Body of pancreas (tissue), 4 donors: Measurements from ENCODE around the gene ITM2C. TPM values are rescaled to one million over a fixed set of nuclear protein-coding genes. Genes with fewer than 3 reads are reported as not detected.

ENCODE experiments used
- ATAC-seq: fragments of 150-250 bp; one replicate; pipeline ENCODE4 v1.9.1; 2016
- DNase-seq, 4 donors: peaks; one replicate each; pipeline ENCODE4 v3.0.0-alpha.2; 2019
- H3K27ac ChIP-seq, 4 donors: fragments of 200-600 bp; sonication (generic); 1 replicate in 3 of 4; 2 replicates in 1 of 4; pipeline versions ENCODE4 v1.5.1 to v1.6.1; 2016 to 2019; ENCODE audit warnings: mild to moderate bottlenecking in 1 of 4, mixed read lengths in 1 of 4, moderate library complexity in 1 of 4
- H3K27me3 ChIP-seq, 2 donors: fragments of 200-600 bp; sonication (generic); one replicate each; pipeline ENCODE4 v1.6.0; 2016; ENCODE audit warnings: mild to moderate bottlenecking in 1 of 2
- H3K36me3 ChIP-seq, 2 donors: fragments of 200-600 bp; sonication (generic); replicated peaks in 1 of 2; 2 replicates each; pipeline ENCODE4 v1.5.1; 2016; ENCODE audit warnings: low read depth in 2 of 2; ENCODE audit not compliant: insufficient read depth in 1 of 2
- H3K4me1 ChIP-seq: fragments of 200-600 bp; sonication (generic); one replicate; pipeline ENCODE4 v1.6.0; 2016
- H3K4me3 ChIP-seq, 2 donors: fragments of 200-600 bp; sonication (generic); 1 replicate in 1 of 2; 2 replicates in 1 of 2; pipeline ENCODE4 v1.5.1; 2016 to 2019
- H3K9me3 ChIP-seq, 3 donors: fragments of 200-600 bp; sonication (generic); 1 replicate in 2 of 3; 2 replicates in 1 of 3; pipeline ENCODE4 v1.5.1; 2016
- POLR2A ChIP-seq, 3 donors: fragments of 450-650 bp; IDR thresholded peaks; one replicate each; pipeline ENCODE4 v1.6.1; 2016; ENCODE audit warnings: antibody characterized with exemption in 3 of 3, mild to moderate bottlenecking in 2 of 3
- WGBS, 2 donors: methylation state at CpG; one replicate each; pipeline ENCODE4 v1.1.5; 2017; 5-methylcytosine and 5-hydroxymethylcytosine counted together
- intact Hi-C: fragments of 100-400 bp; cut with DNase I; formaldehyde crosslinking; loops from one replicate; pipeline ENCODE4 v1.15.1; 2023
- total RNA-seq, 2 donors: library from RNA; depleted of rRNA; stranded (reverse); fragments of >200 nt; gene quantifications; one replicate each; pipeline ENCODE4 v1.1.0, GENCODE V29; 2016
- TF ChIP-seq, protein P1 (sequence below), 7 experiments: fragments of 450-650 bp in 4 of 7; fragments of 200-600 bp in 3 of 7; sonication (generic) in 3 of 7; IDR thresholded peaks; one replicate each; pipeline ENCODE4 v1.5.1; 2016 to 2019; ENCODE audit warnings: antibody characterized with exemption in 7 of 7

The ITM2C gene
- total RNA-seq, 2 donors from 2014 or later = 32.9 to 43.8 TPM

DNA sequence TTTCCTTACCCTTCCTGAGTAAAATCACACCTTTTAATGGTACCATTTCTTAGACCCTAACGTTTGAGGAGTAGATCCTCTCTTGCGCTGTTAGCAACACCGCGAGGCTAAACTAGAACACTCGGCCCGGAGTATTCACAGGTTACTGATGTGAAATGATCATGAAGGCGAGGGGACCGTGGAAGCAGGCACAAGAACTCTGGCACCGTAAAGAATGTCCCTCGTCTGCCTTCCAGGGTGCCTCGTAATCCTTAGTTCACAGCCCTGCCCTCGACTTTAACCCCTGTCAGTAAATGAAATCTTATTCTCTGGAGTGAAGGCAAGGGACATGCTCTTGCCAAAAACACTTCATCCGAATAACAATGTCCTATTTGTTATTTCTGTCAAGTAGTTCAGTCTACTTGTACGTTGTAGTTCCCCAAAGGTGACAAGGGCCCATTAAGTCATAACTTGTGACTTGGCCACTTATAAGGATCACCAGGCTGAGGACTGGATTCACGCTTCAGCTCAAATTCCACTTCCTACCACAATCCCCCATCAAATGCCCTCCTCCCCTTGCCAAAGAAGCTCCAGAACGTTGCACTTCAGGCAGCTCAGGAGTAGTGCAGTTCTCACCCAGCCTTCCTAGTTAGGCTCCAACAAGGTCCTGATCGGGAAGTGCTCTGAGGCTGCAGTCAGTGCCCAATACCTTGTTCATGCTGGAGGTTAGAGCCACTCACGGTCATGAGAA lies 43.3 kb upstream of the ITM2C start:
- no peaks in the 10 kb centered on the region for H3K27me3 ChIP-seq
- no peaks in the 10 kb centered on the region for H3K9me3 ChIP-seq
- H3K27ac ChIP-seq = no peak overlapping the region
- WGBS, 2 donors = 80 to 81% methylated on average over 16 to 18 of the region's 18 CpGs
- H3K36me3 ChIP-seq = peaks cover 0 to 10% of the 10 kb centered on the region in 2 donors
- intact Hi-C loops = no loop called here
- ATAC-seq (no peak), DNase-seq (no peak)
- no peak overlapping the region for H3K4me3 ChIP-seq
- no peak for TF ChIP-seq POLR2A (IDR thresholded peaks at IDR 0.05)
- TF ChIP-seq, protein P1, sequence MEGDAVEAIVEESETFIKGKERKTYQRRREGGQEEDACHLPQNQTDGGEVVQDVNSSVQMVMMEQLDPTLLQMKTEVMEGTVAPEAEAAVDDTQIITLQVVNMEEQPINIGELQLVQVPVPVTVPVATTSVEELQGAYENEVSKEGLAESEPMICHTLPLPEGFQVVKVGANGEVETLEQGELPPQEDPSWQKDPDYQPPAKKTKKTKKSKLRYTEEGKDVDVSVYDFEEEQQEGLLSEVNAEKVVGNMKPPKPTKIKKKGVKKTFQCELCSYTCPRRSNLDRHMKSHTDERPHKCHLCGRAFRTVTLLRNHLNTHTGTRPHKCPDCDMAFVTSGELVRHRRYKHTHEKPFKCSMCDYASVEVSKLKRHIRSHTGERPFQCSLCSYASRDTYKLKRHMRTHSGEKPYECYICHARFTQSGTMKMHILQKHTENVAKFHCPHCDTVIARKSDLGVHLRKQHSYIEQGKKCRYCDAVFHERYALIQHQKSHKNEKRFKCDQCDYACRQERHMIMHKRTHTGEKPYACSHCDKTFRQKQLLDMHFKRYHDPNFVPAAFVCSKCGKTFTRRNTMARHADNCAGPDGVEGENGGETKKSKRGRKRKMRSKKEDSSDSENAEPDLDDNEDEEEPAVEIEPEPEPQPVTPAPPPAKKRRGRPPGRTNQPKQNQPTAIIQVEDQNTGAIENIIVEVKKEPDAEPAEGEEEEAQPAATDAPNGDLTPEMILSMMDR (IDR thresholded peaks at IDR 0.05) = no peak
- peaks cover 15% of the 10 kb centered on the region for H3K4me1 ChIP-seq

DNA sequence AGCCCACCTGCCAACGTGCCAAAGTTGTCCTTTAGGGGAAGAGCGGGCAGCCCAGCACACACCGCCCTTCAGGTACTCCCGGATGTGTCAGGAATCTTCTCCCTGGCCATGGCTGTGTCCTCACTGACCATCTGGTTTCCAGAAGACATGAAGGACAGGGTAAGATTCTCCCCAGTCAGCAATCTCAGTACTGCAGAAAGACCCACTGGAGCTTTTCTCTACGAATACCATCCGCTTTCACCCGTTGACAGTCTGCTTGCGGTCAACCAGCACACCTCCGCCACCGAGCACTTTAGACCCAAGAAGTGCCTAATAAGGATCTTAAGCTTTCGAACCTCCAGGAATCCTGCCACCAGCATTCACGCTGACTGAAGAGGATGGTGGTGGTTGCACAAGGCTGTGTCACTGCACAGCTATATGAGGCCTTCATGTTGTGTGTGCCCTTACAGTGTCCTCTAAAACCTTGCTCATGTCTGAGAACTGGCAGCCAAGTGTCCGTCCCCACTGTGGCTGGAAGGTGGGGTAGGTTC lies 42.7 kb upstream of the ITM2C start:
- Histone ChIP-seq H3K4me3 (no peak overlapping the region), H3K4me1 (peaks cover 8% of the 10 kb centered on the region), H3K27ac (no peak overlapping the region), H3K27me3 (no peaks in the 10 kb centered on the region), H3K9me3 (no peaks in the 10 kb centered on the region), H3K36me3 (peaks cover 0 to 10% of the 10 kb centered on the region in 2 donors)
- ATAC-seq (no peak), DNase-seq (no peak)
- 89 to 93% methylated on average over 7 to 13 of the region's 13 CpGs for WGBS, 2 donors
- intact Hi-C loops = no loop called here
- TF ChIP-seq POLR2A (IDR thresholded peaks at IDR 0.05) = no peak

DNA sequence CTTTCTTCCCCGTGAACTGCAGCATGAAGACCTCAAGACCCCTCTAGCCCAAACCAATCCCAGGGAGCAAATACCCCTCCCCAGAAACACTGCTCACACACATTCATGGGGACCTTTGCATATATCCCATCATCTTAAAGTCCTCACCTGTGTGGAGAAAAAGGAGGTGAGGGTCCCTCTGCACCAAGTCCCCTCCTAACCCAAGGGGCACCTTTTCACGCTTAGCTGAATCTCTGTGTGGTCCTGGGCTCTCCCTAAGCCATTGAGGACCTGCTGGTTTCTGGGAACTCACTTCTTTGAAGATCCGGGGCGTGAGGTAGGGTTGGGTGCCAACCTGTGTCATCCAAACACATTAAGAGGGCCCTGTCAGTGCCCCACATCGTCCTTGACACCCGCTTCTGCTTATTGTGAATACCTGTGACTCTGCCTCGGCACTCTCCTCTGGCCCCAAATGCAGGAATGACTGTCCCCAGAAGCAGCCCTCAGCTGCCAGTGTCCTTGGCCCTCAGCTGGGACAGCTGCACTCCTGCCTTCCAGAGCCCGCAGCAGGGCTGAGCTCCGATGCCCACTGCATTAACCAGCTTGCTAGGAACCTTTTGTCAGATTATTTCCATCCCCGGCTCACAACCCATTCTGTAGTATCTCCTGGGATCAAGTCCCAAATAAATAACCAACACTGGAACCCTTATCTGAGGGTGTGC lies 41.3 kb upstream of the ITM2C start:
- ATAC-seq = no peak
- no peak for DNase-seq
- TF ChIP-seq POLR2A (IDR thresholded peaks at IDR 0.05) = no peak
- TF ChIP-seq, protein P1 (IDR thresholded peaks at IDR 0.05) = no peak
- Histone ChIP-seq H3K27me3 (peaks cover 0 to 8% of the 10 kb centered on the region in 2 donors), H3K36me3 (peaks cover 0 to 6% of the 10 kb centered on the region in 2 donors), H3K9me3 (no peaks in the 10 kb centered on the region), H3K4me1 (peaks cover 13% of the 10 kb centered on the region), H3K27ac (no peak overlapping the region), H3K4me3 (no peak overlapping the region)
- intact Hi-C loops = no loop called here
- 34 to 60% methylated on average over 7 to 10 of the region's 10 CpGs for WGBS, 2 donors

DNA sequence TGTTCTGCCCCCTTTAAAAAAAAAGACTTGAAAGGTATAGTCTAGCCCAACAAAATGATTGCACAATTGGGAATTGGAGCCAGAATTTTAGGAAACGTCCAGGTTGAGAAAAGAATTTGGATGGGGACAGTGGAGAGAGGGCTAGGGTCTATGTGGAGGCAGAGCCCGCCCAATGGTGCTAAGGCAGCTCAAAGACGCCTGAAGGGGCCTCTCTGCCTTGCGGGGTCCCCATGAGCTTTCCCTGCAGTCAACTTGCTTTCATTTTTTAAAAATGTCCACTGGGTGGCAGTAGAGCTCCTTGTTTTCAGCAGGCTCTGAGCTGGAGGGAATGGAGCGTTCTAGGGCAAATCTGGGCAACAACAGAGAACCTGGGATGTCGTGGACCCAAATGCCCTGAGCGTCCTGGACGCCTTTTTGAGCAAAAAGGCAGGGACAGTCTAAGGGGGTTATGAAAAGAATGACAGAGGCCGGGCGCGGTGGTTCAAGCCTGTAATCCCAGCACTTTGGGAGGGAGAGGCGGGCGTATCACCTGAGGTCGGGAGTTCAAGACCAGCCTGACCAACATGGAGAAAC lies 40.2 kb upstream of the ITM2C start:
- no peak overlapping the region for H3K4me3 ChIP-seq
- peaks cover 15% of the 10 kb centered on the region for H3K4me1 ChIP-seq
- ATAC-seq (peak; percentile 82), DNase-seq (peak; percentile 47 to 76 (median 62))
- H3K27ac ChIP-seq = no peak overlapping the region
- no peaks in the 10 kb centered on the region for H3K9me3 ChIP-seq
- H3K36me3 ChIP-seq = no peaks in the 10 kb centered on the region
- WGBS, 2 donors = 19 to 20% methylated on average over 14 of the region's 14 CpGs
- no peak for TF ChIP-seq POLR2A (IDR thresholded peaks at IDR 0.05)
- TF ChIP-seq, protein P1 (IDR thresholded peaks at IDR 0.05) = peak; percentile 49 to 76 (median 69)
- peaks cover 0 to 8% of the 10 kb centered on the region in 2 donors for H3K27me3 ChIP-seq
- intact Hi-C loops = no loop called here

DNA sequence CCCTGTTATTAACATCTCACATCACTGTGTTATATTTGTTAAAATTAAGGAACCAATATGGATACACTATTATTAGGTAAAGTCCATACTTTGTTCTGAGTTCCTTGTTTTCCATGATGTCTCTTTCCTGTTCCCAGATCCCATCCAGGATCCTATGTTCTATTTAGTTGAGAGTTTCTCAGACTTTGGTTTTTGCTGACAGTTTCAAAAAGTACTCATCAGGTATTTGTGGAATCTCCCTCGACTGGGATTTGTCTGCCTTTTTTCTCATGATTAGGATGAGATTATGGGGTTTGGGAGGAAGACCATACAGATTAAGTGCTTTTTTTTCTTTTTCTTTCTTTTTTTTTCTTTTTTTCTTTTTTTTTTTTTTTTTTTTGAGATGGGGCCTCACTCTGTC lies 39.4 kb upstream of the ITM2C start:
- Histone ChIP-seq H3K4me1 (peaks cover 15% of the 10 kb centered on the region), H3K27ac (no peak overlapping the region), H3K36me3 (no peaks in the 10 kb centered on the region), H3K9me3 (no peaks in the 10 kb centered on the region), H3K4me3 (no peak overlapping the region), H3K27me3 (peaks cover 0 to 8% of the 10 kb centered on the region in 2 donors)
- intact Hi-C loops = loop anchor here (5.0 kb wide), 1 partner anchor 162 kb away; no protein-coding TSS in a partner anchor
- no peak for ATAC-seq
- no peak for TF ChIP-seq POLR2A (IDR thresholded peaks at IDR 0.05)
- TF ChIP-seq, protein P1 (IDR thresholded peaks at IDR 0.05) = no peak
- WGBS, 2 donors = 5 to 31% methylated on average over 1 of the region's 1 CpG
- no peak for DNase-seq
